Amniotic epithelial cell (primary cell): Measurements from ENCODE around the gene ATP6V0E2.
A peak's percentile ranks its signal among the peaks of the same experiment; 100 is the strongest.
"Not testable (repeated sequence)": the region's sequence is repeated elsewhere in the genome, so short reads cannot be mapped to it uniquely, and the experiment has no call there.

ENCODE experiments used
- DNase-seq: peaks from one replicate; pipeline ENCODE4 v3.0.0-alpha.2; 2010; ENCODE audit warnings: low read depth

ATP6V0E2 gene

DNA sequence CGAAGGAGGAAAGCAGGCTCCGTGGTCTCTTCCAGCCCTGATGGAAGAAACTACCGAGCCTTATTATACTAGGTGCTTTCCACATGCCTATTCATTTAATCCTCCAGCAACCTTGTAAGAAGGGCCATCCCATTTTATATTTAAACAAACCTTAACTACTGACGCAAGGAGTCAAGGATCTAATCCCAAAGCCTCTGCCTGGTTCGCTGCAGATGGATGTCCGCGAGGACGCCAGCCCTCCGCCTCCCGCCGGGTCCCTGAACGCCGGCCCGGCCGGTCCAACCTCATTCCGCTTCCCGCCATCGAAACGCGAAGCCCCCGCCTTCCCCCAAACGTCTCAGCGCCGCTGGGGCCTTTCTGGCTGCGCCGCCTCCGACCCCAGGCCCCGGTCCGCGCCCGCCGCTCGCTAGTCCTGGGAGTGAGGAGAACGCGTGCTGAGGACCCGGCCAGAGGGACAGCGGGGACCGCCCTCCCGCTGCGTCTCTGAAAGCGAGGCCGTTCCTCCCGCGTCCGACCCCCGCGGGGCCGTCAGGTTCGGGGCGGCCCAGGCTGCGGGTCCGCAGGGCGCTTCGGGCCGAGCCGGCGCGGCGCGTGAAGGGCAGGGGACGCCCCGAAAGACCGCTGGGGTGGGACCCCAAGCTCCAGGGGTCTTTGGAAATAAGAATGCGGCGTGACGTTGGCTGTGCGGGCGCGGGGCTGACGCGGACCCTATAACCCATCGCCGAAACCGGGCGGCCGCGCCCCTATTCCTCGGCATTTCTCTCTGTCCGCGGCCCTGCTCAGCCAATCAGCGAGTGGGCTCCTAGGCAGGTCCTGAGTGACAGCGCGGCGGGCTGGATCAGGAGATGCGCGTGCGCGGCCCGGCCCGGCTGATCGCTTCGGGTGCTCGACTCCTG is at the start of gene ATP6V0E2:
ATP6V0E2 (plus strand) TSS at position 896 of the 896 bp plus-strand sequence. CDS start 97 bp downstream, outside the sequence.
- peak; percentile 82 for DNase-seq

DNA sequence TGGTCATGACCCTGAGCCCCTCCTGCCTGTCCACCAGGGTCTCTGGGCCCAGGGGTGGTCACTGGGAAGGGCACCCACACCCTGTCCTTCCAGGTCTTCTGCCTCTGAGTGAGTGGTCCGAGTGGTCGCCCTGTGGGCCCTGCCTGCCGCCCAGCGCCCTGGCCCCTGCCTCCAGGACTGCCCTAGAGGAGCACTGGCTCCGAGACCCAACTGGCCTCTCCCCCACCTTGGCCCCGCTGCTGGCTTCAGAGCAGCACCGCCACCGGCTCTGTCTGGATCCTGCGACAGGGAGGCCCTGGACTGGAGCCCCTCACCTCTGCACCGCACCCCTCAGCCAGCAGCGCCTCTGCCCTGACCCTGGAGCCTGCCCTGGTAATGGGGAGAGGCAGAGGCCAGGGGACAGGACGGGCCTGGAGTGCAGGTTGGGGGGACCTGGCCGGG is 49.4 kb upstream of the ATP6V0E2 start:
- no peak for DNase-seq

DNA sequence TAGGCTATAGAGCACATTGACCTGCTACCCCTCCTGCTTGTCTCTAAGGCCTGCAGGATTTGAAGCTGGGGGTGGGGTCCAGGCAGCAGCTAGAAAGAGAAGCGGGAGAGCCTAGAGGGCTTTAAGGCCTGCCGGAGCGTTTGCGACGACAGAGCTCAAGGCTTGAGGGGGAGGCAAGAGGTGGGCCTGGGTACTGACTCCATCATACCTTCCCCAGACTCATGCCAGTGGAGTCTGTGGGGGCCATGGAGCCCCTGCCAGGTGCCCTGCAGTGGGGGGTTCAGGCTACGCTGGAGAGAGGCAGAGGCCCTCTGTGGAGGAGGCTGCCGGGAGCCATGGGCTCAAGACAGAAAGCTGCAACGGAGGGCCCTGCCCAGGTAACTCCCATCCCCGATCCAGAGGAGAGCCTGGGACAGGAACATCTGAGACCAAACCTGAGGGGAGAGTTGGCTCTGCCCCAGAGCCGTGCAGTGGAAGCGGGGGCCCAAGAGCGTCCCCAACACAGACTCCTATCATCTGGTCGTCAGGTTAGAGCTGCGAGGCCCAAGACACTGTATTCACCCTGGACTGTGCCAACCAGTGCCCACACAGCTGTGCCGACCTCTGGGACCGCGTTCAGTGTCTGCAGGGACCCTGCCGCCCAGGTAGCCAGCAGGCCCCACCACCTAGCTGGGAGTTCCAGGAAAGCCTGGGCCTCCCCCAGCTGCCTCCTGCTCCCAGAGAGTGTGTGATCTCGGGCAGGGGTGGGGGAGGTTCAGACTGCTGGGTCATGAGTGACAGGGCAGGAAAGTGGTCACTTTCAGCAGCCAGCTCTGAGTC is 48.8 kb upstream of the ATP6V0E2 start:
- DNase-seq = no peak

DNA sequence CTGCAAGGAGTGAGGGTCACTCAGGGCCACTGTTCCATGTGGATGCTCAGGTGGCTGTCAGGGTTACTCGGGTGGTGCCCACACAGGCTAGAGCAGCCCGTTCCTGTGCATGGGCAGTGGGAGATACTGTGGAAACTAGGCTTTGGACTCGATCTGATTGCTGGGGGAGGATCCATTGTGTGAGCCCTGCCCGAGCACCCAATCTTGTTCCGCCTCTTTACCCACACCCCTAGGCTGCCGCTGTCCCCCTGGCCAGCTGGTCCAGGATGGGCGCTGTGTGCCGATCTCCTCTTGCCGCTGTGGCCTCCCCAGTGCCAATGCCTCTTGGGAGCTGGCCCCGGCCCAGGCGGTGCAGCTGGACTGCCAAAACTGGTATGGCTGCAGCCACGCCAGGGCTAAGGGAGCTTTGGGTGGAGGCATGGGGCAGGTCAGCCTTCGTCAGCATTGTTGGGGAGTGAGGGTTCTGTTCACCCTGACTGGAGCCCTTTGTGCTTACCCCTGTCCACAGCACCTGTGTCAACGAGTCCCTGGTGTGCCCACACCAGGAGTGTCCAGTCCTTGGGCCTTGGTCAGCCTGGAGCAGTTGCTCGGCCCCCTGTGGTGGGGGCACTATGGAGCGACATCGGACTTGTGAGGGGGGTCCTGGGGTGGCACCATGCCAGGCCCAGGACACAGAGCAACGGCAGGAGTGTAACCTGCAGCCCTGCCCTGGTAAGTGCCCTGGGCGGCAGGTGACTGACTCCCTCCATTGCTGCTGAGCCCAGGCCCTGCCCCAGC is 48.0 kb upstream of the ATP6V0E2 start:
- no peak for DNase-seq

DNA sequence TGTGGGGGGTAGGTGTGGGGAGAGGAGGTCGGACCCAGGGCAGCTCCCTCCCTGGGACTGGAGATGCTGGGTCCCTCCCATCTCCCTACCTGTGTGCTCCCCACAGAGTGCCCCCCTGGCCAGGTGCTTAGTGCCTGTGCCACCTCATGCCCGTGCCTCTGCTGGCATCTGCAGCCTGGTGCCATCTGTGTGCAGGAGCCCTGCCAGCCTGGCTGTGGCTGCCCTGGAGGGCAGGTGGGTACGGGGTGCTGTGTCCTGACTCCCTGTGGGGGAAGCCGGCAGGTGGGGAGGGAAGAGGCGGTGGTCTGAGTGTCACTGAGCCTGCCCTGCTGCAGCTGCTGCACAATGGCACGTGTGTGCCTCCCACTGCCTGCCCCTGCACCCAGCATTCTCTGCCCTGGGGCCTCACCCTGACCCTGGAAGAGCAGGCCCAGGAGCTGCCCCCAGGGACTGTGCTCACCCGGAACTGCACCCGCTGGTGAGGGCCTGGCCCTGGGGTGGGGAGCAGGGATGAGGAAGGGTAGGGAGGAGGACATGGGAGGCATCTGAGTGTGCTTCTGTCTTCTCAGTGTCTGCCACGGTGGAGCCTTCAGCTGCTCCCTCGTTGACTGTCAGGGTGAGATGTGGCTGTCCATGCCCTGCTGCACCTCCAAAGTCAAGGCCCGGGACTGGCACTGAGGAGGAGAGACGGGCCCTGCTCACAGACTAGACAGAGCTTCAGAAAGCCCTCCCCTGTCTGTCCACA is 47.3 kb upstream of the ATP6V0E2 start:
- no peak for DNase-seq

DNA sequence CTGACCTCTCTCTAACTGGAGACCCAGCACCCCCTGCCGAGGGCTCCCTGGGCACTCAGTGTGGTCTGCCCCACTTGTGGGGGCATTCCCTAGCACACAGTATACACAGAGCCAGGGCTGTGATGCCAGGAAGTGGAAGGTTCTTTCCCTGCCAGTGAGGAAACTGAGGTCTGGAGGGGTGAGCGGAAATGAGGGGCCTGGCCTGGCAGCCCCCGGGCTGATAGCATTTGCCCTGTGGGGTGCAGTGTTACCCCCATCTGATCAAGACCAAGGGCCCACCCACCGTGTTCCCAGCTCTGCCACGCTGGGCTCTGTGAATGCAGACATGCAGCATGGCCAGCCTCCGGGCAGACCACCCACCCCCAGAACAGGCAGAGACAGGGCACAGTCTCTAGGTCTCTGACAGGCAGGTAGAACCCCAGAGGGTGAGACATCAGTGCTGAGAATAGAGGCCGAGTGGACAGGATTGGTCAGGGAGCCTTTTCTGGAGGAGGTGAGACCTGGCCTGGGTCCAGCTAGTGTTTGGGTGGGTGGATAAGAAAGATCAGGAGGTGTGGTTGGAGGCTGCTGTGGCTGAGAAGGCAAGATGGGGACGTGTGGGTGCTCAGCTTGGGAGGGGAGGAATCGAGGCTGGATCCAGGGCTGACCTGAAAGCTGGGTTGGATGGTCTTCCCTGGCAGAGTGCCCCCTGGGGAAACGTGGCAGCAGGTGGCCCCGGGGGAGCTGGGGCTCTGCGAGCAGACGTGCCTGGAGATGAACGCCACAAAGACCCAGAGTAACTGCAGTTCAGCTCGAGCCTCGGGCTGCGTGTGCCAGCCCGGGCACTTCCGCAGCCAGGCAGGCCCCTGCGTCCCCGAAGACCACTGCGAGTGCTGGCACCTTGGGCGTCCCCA is 46.4 kb upstream of the ATP6V0E2 start:
- no peak for DNase-seq

DNA sequence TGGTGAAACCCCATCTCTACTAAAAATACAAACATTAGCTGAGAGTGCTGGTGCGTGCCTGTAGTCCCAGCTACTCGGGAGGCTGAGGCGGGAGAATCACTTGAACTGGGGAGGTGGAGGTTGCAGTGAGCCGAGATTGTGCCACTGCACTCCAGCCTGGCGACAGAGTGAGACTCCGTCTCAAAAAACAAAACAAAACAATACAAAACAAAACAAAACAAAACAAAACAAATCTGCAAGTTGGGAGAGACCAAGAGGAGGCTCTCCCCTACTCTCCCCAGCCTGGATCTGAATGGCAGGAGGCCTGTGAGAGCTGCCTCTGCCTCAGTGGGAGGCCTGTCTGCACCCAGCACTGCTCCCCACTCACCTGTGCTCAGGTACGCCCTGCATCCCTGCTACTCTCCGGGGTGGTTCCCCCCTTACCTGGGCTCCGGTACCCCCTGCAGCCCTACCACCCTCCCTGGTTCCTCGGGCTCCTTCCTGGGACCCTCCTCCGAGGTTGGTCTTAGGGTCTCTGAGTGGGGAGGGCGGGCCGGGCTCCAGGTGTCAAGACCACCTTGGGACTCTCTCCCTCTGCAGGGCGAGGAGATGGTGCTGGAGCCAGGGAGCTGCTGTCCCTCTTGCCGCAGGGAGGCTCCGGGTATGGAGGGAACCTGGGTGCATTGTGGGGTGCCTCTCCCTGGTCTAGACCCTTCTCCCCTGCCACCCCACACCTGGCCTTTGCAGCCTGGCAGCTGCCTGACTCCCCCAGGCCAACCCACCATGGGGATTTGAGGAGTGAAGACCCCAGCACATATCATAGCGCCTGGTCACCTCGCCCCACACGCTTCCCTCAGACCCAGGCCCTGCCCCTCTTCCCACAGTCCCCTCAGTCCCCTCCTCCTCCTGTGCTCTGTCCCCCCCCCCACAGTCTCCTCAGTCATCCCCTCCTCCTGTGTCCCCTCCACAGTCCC is 45.1 kb upstream of the ATP6V0E2 start:
- DNase-seq = no peak

DNA sequence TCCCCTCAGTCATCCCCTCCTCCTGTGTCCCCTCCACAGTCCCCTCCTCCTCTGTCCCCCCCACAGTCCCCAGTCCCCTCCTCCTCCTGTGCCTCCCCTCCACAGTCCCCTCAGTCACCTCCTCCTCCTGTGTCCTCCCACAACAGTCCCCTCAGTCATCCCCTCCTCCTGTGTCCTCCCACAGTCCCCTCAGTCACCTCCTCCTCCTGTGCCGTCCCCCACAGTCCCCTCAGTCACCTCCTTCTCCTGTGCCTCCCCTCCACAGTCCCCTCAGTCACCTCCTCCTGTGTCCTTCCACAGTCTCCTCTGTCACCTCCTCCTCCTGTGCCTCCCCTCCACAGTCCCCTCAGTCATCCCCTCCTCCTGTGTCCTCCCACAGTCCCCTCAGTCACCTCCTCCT is 43.2 kb upstream of the ATP6V0E2 start:
- DNase-seq = not testable (repeated sequence)

DNA sequence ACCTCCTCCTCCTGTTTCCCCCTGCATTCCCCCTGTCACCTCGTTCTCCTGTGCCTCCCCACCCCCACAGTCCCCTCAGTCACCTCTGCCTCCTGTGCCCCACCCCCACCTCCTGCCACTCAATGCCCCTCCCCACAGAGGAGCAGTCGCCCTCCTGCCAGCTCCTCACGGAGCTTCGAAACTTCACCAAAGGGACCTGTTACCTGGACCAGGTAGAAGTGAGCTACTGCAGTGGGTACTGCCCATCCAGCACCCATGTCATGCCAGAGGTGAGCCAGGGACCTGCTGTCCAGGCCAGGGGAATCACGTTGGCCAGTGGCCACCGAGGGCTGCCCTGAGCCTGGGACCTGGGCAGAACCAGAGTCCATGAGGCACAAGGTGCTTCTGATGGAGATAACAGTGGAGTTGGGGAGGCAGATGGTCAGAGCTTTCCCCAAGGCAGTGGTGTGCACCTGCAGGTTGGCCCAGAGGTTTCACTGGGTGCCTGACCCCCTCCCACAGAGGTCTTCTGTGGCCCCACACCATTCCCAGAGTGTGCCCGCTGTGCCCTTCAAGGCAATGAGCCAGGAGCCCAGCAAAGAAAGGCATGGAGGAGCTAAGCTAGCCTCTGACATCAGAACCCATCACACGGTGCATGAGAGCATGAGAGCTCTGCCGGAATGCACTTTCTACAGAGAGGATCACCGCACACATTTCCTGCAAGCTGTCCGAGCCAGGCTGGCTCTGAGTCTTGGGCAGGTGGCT is 42.6 kb upstream of the ATP6V0E2 start:
- DNase-seq = no peak

DNA sequence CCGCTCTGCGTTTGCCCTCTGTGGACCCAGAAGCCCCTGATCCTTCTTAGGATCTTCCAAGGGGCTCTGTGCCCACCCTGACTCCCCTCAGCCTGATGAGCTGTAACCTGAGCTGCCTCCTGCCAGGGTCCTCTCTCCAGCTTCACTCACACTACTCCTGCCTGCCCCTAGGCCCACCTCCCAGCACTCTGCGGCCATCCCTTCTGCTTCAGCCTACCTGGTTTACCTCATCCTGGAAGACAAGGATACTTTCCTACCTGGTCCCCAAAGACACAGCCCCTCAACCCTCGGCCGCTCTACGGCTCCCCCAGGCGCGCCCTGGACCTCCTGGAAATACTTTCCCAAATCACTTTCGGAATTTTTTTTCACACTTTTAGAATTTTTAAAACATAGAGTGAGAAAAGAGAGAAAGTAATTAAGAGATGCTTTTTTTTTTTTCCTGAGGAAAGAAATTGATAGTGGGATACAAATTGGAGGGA is 42.0 kb upstream of the ATP6V0E2 start:
- DNase-seq = no peak

DNA sequence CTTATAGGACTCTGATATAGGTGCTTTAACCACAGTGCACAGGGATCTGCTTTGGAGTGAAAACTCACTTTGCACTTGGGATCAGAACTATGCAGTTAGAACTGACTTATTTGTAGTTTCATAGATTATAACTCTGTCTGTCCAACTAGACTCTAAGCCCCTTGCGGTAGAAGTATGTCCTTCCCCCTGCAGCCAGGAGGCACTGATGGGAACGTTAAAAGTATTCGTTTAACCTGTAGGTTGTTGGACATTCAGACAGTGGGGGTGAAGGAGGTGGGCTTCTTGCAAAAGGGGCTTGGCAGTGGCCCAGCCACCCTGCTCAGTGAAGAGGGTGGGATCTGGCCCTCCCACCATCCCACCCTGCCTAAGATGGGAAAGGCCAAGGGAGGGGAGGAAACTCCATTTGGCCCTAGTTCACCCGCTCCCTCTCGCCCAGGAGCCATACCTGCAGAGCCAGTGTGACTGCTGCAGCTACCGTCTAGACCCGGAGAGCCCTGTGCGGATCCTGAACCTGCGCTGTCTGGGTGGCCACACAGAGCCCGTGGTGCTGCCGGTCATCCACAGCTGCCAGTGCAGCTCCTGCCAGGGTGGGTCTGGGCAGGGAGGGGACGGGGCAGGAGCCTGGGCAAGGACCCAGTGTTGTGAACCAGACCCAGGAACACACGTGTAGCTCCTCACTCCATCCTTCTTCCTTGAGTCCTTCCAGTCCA is 41.3 kb upstream of the ATP6V0E2 start:
- no peak for DNase-seq

DNA sequence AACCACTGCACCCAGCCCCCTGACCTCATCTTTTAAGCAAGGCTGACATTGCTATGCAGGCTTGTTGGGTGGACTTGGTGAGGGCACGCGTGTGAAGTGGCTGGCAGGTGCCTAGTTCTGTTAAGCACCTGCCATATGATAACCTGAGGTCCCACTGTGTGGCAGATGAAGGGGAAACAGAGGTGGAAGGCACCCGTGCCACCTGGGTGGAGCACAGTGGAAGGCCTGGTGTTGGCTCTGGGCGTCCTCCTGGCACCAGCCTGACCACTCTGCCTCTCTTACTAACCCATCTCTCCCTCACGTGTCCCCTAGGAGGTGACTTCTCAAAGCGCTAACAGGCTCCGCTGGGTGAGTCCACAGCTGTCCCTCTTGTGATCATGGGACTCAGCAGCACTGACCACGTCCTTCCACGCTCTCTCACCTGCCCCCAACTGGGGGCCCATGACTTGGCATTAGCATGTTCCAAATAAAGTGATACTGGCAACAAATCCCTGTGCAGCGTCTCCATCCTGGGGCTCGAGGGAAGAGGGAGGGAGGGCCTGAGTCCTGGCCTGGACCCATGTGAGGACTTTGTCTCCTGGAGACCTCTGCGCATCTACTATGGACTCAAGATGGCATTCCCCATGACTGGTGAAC is 40.2 kb upstream of the ATP6V0E2 start:
- no peak for DNase-seq

DNA sequence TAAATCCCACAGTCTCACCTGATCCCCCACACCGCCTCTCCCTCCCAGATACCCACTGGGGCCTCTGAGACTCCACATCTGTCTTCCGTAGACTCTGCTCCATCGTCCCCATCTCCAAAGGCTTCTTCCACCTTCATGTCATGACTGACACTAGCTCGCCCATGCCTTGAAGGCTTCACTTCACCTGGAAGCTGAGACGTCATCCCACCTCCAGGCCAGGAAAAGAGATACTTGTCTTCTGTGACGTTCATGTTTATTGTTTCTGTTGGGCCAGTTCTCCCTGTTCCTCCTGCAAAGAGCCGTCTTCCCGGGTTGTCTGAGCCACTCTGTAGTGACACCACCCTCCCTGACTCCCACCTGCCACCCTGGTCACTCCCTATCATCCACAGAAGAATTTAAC is 39.2 kb upstream of the ATP6V0E2 start:
- no peak for DNase-seq

DNA sequence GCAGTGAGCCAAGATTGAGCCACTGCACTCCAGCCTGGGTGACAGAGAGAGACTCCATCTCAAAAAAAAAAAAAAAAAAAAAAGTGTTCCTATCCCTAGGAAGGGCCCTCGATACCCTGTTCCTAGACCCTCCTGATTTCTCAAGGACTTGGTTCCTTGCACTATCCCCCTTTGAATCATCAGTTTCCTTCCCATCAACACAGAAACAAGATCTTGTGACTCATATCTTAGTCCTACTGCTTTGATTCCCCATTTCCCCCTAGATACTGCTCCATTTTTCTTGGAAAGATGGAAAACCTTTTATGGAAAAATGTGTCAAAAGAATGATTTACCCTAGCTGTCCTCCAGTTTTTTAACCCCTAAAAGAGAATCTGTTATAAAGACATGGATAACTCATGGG is 37.3 kb upstream of the ATP6V0E2 start:
- DNase-seq = no peak

DNA sequence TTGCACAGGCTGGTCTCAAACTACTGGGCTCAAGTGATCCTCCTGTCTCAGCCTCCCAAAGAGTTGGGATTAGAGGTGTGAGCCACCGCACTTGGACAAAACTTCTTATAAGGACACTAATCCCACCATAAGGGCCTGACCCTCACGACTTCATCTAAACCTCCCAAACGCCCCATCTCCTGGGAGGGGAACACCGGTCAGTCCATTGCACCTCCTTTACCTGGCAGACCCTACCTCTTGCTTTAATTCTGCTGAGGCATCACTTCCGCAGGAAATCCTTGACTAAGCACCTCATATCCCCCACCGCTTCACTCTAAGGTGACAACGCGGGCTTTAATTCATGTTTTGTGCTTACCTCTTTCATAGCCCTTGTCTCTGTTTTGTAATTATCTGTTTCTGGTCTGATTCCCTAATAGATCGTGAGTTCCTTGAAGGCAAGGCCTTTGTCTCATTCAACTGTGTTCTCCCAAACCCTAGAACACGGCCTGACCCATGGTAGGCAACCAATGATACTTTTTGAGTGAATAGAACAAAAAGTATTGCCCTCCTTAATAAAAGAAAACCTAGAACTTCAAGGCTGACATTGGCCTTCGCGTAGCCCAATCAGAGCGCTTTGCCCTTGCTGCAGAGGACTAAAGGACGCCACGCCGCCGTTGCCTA is 36.1 kb upstream of the ATP6V0E2 start:
- DNase-seq = no peak

DNA sequence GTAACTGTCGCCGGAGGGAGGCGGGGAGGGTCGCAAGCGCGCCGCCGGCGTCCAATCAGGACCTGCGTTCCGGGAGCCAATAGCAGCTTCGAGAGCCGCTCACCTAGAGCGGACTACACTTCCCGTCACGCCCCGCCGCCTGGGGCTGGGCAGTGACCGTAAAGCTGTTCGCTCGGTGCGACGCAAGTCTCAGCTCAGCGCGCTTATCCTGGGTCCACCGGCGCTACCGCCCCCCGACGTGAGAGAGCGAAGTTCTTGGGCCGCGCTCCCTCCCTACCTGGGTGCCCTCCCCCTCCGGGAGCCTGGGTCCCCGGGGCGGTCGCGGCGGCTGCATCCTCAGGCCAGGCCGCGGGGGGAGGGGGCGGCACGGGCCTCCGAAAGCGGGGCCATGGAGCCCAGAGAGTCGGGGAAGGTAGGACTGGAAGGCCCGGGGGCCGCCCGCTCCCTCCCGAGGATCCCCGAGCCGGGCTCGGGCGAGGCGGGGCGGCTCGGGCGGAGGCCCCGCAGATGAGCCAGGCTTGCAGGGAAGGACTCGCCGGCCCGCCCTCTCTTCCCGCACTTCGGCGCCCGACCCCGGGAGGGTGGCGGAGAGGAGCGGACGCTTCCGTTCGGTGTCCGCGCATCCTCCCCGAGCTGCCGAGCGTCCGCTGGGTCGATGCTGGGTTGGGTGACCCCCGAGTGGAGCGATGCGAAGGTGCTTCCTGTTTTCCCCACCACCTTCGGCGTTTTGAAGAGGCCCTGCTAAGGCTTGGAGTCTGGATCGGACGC is 35.4 kb upstream of the ATP6V0E2 start, which contains the start of gene ZNF862:
ZNF862 (plus strand) TSS at position 152 of the 768 bp plus-strand sequence; CDS start at position 389, 237 bp downstream.
- DNase-seq = peak; percentile 97
